ENCODE data around the gene RSRP1.

The RSRP1 gene

DNA sequence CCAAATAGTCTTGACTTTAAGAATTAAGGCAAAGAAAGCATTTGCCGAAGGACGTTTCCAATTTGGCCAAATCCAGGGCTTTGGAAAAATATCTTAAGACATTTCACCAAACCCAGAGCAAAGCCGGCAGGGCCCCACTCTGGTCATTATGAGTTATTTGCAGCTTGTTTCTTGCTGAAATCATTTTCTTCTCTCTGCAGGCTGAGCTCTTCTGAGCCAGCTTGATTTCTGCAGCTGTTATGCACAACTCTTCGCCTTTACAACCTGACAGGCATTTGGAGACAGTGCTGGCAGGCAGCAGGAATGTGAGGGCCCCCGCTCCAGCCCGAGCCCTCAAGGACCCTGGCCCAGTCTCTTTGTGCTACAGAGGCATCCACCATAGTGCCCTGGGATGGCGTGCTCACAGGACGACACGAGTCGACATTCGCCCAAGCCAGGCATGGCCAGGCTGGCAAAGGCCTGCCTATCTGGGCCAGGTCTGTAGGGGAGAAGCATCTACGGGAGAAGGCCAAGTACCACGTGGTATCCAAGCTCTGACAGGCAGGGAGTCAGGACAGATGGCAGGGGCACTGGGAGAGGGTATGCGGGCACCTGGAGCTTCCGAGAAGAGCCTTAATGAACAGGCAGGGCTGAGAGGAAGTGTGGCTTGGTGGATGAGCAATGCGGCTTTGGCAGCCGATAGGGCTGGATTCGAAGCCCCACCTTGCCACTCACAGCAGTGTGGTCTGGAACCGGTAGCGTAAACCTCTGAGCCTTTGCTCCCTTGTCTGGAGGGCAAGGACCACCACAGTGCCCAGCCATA is 47.2 kb downstream of the RSRP1 start:
- TF ChIP-seq EZH2phosphoT487 (conservative IDR thresholded peaks at IDR 0.05; ENCODE audit: low read length): no peak
- TF ChIP-seq, protein P1, sequence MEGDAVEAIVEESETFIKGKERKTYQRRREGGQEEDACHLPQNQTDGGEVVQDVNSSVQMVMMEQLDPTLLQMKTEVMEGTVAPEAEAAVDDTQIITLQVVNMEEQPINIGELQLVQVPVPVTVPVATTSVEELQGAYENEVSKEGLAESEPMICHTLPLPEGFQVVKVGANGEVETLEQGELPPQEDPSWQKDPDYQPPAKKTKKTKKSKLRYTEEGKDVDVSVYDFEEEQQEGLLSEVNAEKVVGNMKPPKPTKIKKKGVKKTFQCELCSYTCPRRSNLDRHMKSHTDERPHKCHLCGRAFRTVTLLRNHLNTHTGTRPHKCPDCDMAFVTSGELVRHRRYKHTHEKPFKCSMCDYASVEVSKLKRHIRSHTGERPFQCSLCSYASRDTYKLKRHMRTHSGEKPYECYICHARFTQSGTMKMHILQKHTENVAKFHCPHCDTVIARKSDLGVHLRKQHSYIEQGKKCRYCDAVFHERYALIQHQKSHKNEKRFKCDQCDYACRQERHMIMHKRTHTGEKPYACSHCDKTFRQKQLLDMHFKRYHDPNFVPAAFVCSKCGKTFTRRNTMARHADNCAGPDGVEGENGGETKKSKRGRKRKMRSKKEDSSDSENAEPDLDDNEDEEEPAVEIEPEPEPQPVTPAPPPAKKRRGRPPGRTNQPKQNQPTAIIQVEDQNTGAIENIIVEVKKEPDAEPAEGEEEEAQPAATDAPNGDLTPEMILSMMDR (IDR thresholded peaks at IDR 0.05; ENCODE audit: insufficient read depth, low read length, poor library complexity, severe bottlenecking): no peak
- no peaks in the 10 kb centered on the region for H3K36me3 ChIP-seq (ENCODE audit: low read length)
- H3K79me2 ChIP-seq (ENCODE audit: insufficient read depth, low read length): no peaks in the 10 kb centered on the region
- H3K27ac ChIP-seq (ENCODE audit: low read depth, low read length): no peak overlapping the region
- no peaks in the 10 kb centered on the region for H3K9me2 ChIP-seq (replicated peaks; ENCODE audit: insufficient read depth, low read length)
- H3F3A ChIP-seq (ENCODE audit: insufficient read depth): no peaks in the 10 kb centered on the region
- H3K4me2 ChIP-seq (ENCODE audit: low read depth, low read length, poor library complexity, severe bottlenecking): no peak overlapping the region
- no peaks in the 10 kb centered on the region for H3K9me3 ChIP-seq (ENCODE audit: insufficient read depth, low read length)
- H2AFZ ChIP-seq (ENCODE audit: low read depth, low read length, severe bottlenecking): no peak overlapping the region
- H3K9ac ChIP-seq (ENCODE audit: low read length): no peak overlapping the region
- H4K20me1 ChIP-seq (ENCODE audit: low read depth, low read length): no peaks in the 10 kb centered on the region
- no peaks in the 10 kb centered on the region for H3K27me3 ChIP-seq (ENCODE audit: low read length)
- no peak overlapping the region for H3K4me3 ChIP-seq (ENCODE audit: insufficient read depth, low read length, poor library complexity, severe bottlenecking)

DNA sequence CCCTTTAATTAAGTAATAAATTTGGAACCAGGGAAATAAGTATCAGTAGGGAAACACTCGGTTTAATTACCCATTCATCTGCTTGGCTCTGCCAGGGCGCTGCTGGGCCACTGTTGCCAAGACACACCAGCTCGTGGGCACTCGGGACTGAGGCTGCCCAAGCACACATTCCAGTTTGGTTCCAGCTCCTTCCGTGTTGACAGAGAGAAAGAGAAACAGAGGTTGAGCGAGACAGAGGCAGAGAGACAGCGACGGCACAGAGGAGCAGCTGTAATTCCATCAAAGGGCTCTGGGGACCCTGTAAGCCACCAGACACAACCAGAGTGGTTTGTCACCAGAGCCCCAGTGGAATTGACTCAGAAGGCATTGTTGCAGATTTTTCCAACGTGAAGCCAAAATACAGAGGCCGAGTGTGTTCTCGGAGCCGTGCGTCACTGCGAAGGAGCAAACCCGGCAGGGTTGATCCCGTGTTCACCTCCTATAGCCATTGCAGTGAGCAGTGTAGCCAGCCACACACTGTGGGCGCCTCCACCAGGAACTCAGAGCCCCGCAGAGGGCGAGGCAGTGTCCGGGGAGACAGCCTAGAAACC is 48.5 kb downstream of the RSRP1 start:
- Histone ChIP-seq H4K20me1 (ENCODE audit: low read depth, low read length) (no peaks in the 10 kb centered on the region), H3K36me3 (ENCODE audit: low read length) (no peaks in the 10 kb centered on the region), H2AFZ (ENCODE audit: low read depth, low read length, severe bottlenecking) (no peak overlapping the region), H3F3A (ENCODE audit: insufficient read depth) (no peaks in the 10 kb centered on the region), H3K9ac (ENCODE audit: low read length) (no peak overlapping the region), H3K27me3 (ENCODE audit: low read length) (no peaks in the 10 kb centered on the region), H3K4me2 (ENCODE audit: low read depth, low read length, poor library complexity, severe bottlenecking) (no peak overlapping the region), H3K9me3 (ENCODE audit: insufficient read depth, low read length) (no peaks in the 10 kb centered on the region), H3K27ac (ENCODE audit: low read depth, low read length) (no peak overlapping the region), H3K4me3 (ENCODE audit: insufficient read depth, low read length, poor library complexity, severe bottlenecking) (no peak overlapping the region), H3K79me2 (ENCODE audit: insufficient read depth, low read length) (no peaks in the 10 kb centered on the region), H3K9me2 (replicated peaks; ENCODE audit: insufficient read depth, low read length) (no peaks in the 10 kb centered on the region)
- no peak for TF ChIP-seq EZH2phosphoT487 (conservative IDR thresholded peaks at IDR 0.05; ENCODE audit: low read length)
- TF ChIP-seq, protein P1 (IDR thresholded peaks at IDR 0.05; ENCODE audit: insufficient read depth, low read length, poor library complexity, severe bottlenecking): no peak

DNA sequence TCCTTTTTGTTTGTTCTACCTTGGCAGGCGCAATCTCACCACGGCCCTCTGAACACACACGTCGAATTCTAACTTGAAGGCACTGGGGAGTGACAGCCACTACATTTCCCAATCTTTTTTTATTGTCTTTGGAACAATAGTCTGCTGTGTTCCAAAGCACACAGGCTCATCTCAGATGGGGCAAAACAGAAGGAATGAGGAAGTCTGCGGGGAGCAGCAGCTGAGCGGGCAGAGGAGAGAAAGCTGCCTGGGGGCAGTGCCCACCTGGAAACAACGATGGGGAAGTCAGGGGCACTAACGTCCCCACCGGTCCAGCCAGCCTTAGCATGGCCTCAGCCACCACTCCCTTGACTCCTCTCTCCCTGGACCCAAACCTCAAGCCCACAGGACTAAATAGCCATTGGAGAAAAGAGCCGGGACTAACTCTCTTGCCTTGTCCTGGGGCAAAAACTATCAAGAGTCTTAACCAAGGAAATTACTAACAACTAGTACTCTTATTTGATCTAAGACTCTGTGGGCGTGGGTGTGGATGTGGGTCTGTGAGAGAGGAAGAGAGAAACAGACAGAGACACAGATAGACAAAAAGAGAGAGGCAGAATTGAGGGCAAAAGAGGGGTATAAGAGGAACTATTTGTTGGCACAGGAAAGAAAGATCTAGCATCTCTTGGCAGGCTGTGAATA is 49.1 kb downstream of the RSRP1 start:
- no peak overlapping the region for H3K4me3 ChIP-seq (ENCODE audit: insufficient read depth, low read length, poor library complexity, severe bottlenecking)
- no peaks in the 10 kb centered on the region for H3K9me2 ChIP-seq (replicated peaks; ENCODE audit: insufficient read depth, low read length)
- H2AFZ ChIP-seq (ENCODE audit: low read depth, low read length, severe bottlenecking): no peak overlapping the region
- H3K79me2 ChIP-seq (ENCODE audit: insufficient read depth, low read length): no peaks in the 10 kb centered on the region
- H4K20me1 ChIP-seq (ENCODE audit: low read depth, low read length): no peaks in the 10 kb centered on the region
- H3K27ac ChIP-seq (ENCODE audit: low read depth, low read length): no peak overlapping the region
- H3K27me3 ChIP-seq (ENCODE audit: low read length): no peaks in the 10 kb centered on the region
- H3F3A ChIP-seq (ENCODE audit: insufficient read depth): no peaks in the 10 kb centered on the region
- no peaks in the 10 kb centered on the region for H3K36me3 ChIP-seq (ENCODE audit: low read length)
- no peak for TF ChIP-seq EZH2phosphoT487 (conservative IDR thresholded peaks at IDR 0.05; ENCODE audit: low read length)
- TF ChIP-seq, protein P1 (IDR thresholded peaks at IDR 0.05; ENCODE audit: insufficient read depth, low read length, poor library complexity, severe bottlenecking): no peak
- no peak overlapping the region for H3K9ac ChIP-seq (ENCODE audit: low read length)
- no peak overlapping the region for H3K4me2 ChIP-seq (ENCODE audit: low read depth, low read length, poor library complexity, severe bottlenecking)
- H3K9me3 ChIP-seq (ENCODE audit: insufficient read depth, low read length): no peaks in the 10 kb centered on the region
